HG02798 (cell line): ENCODE data around the gene ACO1.

Experiments
- ATAC-seq: cut with Tn5 transposase; IDR thresholded peaks from one replicate; pipeline ENCODE4 v1.9.1; 2021; ENCODE audit warnings: mild to moderate bottlenecking; ENCODE audit not compliant: unreplicated experiment, poor library complexity

The ACO1 gene

GRCh38 chr9:32413424-32413823 is 29.0 kb downstream of the ACO1 start:
- no peak for ATAC-seq

GRCh38 chr9:32414856-32415255 is 30.4 kb downstream of the ACO1 start:
- no peak for ATAC-seq

GRCh38 chr9:32419921-32420320 is 35.5 kb downstream of the ACO1 start:
- ATAC-seq: no peak

- ATAC-seq: no peak
These were observed 37.9 kb downstream of the ACO1 start for GRCh38 chr9:32422237-32422806.

- ATAC-seq: no peak
These were observed 38.9 kb downstream of the ACO1 start for GRCh38 chr9:32423371-32423770.

- no peak for ATAC-seq
These were observed 40.2 kb downstream of the ACO1 start for GRCh38 chr9:32424616-32425015.

- no peak for ATAC-seq
These were observed 42.0 kb downstream of the ACO1 start for GRCh38 chr9:32426278-32426939.

- no peak for ATAC-seq
These were observed 42.8 kb downstream of the ACO1 start for GRCh38 chr9:32427111-32427873.

DNA sequence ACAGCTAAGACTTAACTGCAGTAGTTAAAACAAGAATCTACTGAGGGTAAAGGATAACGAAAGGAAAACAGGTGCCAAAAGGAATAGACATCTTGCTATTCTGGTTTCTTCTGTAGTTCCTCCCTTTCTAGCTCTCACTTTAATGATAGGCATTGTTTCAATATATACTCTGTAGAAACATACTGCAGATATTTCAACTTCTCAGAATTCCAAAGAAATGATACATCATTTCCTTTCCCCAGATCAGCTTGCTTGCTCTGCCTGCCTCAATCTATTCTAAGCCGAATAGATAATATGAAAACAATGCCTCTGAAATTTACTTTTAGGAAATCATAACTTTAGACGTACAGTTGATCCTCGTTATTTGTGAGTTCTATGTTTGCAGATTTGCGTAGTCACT is 46.3 kb downstream of the ACO1 start:
- no peak for ATAC-seq

- ATAC-seq: no peak
These were observed 46.8 kb downstream of the ACO1 start for GRCh38 chr9:32431196-32431595.

GRCh38 chr9:32431940-32432555 is 47.6 kb downstream of the ACO1 start:
- ATAC-seq: no peak

- ATAC-seq: no peak
These were observed 50.4 kb downstream of the ACO1 start for GRCh38 chr9:32434892-32435291.

DNA sequence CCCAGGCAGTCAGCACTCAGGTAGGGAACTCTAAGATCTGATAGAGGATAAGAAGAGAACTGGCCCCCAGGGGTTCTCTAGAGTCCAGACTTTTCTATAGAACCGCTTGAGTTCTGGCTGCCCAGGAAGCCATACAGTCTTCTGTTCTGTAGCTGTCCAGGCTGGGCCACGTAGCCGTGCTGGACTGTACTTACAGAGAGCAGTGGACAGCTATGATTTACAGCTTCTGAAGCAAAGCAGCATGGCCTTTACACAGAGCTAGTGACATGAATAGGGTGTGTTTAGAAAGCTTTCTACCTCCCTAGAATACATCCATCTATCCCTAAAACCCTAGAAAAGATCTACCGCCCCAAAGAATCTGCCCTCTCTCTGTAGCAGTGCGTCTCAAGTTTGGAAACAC is 57.2 kb downstream of the ACO1 start:
- no peak for ATAC-seq

DNA sequence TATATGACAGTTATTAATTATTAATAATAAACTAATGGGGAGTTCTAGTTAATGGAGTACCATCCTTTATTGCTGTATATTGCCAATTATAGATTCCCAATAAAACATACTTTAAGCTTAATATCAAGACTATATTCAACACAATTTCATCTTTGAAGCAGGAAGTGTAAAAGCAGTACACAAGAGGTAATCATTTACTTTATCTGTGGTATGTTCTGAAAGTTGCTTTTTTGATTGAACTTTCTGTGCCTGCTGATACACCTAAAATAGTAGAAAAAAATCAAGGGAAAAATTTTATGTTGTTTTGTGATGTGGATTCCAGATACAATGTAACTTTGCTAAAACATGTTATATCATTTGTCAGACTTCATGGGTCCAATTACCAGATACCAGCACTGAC is 58.0 kb downstream of the ACO1 start:
- no peak for ATAC-seq

DNA sequence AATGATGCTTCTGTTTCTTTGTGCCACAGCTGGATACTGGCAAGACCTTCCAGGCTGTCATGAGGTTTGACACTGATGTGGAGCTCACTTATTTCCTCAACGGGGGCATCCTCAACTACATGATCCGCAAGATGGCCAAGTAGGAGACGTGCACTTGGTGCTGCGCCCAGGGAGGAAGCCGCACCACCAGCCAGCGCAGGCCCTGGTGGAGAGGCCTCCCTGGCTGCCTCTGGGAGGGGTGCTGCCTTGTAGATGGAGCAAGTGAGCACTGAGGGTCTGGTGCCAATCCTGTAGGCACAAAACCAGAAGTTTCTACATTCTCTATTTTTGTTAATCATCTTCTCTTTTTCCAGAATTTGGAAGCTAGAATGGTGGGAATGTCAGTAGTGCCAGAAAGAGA is 65.5 kb downstream of the ACO1 start:
- no peak for ATAC-seq

- no peak for ATAC-seq
These were observed 69.8 kb downstream of the ACO1 start for GRCh38 chr9:32454280-32454679.

GRCh38 chr9:32455738-32456137 is 71.3 kb downstream of the ACO1 start:
- no peak for ATAC-seq

DNA sequence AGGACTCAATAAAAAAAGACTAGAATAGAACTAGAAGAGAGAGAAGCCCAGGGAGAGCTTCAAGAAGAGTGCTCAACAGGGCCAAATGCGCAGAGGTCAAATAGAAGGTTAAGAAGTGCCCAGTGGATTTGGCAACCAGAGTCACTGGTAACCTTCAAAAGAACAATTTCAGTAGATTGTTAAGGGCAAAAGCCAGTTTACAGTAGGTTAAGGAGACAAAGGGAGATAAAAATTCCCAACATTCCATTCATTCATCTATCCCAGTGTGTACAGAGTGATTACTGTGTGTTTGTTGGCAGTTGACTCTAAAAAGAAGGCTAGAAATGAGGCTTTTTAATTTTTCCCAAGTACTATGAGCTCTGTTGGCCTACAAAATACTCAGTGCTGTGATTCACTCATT is 72.1 kb downstream of the ACO1 start:
- ATAC-seq: no peak

GRCh38 chr9:32463500-32464293 is 79.3 kb downstream of the ACO1 start:
- no peak for ATAC-seq

- no peak for ATAC-seq
These were observed 84.3 kb downstream of the ACO1 start for GRCh38 chr9:32468740-32469139.

GRCh38 chr9:32472344-32472743 is 87.9 kb downstream of the ACO1 start:
- ATAC-seq: no peak
